Right ventricle myocardium inferior (tissue), 1 donor: Measurements from ENCODE around the gene PSMD9. TPM values are rescaled to one million over a fixed set of nuclear protein-coding genes. Genes with fewer than 3 reads are reported as not detected.

Experiments
- ATAC-seq: fragments of 200-7000 bp; cut with Tn5 transposase; one replicate; pipeline ENCODE4 v1.9.1; 2020; ENCODE audit warnings: mild to moderate bottlenecking, moderate library complexity
- DNase-seq: peaks from one replicate; pipeline ENCODE4 v3.0.0; 2021; ENCODE audit errors: missing footprints
- intact Hi-C: fragments of 100-400 bp; cut with DNase I; formaldehyde crosslinking; loops from one replicate; pipeline ENCODE4 v1.11.0; 2022
- total RNA-seq: library from RNA; stranded (reverse); fragmentation: NEBNext Ultra II Directional; extraction: Animal tissue kit (Norgen Biotek cat#: 25700); gene quantifications from one replicate; pipeline ENCODE4 v1.2.1, GENCODE V29; 2021
- donor health status: DM: no; HTN: yes; CAD: no; lungs with severe emphysema.

PSMD9 gene
- total RNA-seq, 1 donor from 2014 or later, result 35.4 TPM

DNA sequence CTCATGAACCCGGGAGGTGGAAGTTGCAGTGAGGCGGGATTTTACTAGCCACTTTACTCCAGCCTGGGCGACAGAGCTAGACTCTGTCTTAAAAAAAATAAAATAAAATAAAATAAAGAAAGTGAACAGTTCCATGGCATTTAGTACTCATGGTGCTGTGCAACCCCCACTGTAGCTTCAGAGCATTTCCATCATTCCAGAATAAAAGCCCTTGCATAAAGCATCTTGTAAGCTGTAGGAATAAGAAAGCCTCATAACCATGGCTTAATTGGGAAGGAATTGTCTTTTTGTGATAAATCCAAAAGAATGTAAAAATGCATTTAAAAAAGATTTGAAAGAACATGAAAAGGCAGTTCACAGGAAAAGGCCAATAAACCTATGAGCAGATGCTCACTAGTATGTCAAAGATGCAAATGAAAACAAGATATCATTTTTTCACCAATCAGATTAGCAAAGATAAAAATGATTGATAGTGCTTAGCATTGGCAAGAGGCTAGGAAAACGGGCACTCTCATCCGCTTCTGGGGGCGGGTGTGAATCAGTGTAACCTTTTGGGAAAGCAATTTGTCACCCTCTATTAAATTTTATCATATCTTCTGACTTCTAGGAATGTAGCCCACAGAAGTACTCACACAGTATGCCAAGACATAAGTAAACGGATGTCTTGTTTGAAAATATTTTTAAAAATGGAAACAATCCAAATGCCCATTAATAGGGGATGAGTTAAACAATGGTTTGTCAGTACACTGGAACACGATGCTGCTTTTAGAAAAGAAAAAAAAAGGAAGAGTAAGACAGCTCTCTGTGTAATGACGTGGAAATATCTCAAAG is 76.4 kb downstream of the PSMD9 start:
- ATAC-seq (no peak), DNase-seq (no peak)
- intact Hi-C loops, result no loop called here

- intact Hi-C loops, result no loop called here
- peak; percentile 78 for ATAC-seq
- no peak for DNase-seq
Observed at GRCh38 chr12:121966959-121967358, 78.4 kb downstream of the PSMD9 start.

Other genes starting within 250 kb of the PSMD9 start
- 0.11 TPM for gene MORN3, start 219.1 kb upstream of the PSMD9 start, total RNA-seq
- gene TMEM120B, start 176.0 kb upstream of the PSMD9 start, total RNA-seq, result 10.3 TPM
- gene RHOF, start 95.1 kb upstream of the PSMD9 start, total RNA-seq, result 47.7 TPM
- 8.0 TPM for gene SETD1B, start 84.8 kb upstream of the PSMD9 start, total RNA-seq
- gene HPD, start 29.9 kb upstream of the PSMD9 start, total RNA-seq, result 2.3 TPM
- 1.3 TPM for gene CFAP251, start 29.8 kb downstream of the PSMD9 start, total RNA-seq
- gene BCL7A, start 133.1 kb downstream of the PSMD9 start, total RNA-seq, result 15.8 TPM
- gene MLXIP, start 190.0 kb downstream of the PSMD9 start, total RNA-seq, result 25.7 TPM